ENCODE measurements around the gene CEP70.

- TF ChIP-seq CTCF (IDR thresholded peaks at IDR 0.05 in 8 of 11, conservative IDR thresholded peaks at IDR 0.05 in 3 of 11) (no peak), POLR2A (IDR thresholded peaks at IDR 0.05) (no peak), POLR2AphosphoS5 (IDR thresholded peaks at IDR 0.05) (no peak)
These were observed 136.0 kb downstream of the CEP70 start for GRCh38 chr3:138457863-138458735.

All from spleen (tissue), 7 donors.